GM08714 (cell line): ENCODE data around the gene JARID2.

Experiments
- H3K4me3 ChIP-seq: fragments of 200-500 bp; sonication (Bioruptor generic); 2 replicates; pipeline ENCODE4 v1.5.1; 2014; ENCODE audit warnings: mild to moderate bottlenecking, low read length, inconsistent platforms
- ZNF274 ChIP-seq: IDR thresholded peaks from 2 replicates; pipeline ENCODE4 v1.6.1; 2012; ENCODE audit warnings: mild to moderate bottlenecking, low read depth, low read length

JARID2 gene

DNA sequence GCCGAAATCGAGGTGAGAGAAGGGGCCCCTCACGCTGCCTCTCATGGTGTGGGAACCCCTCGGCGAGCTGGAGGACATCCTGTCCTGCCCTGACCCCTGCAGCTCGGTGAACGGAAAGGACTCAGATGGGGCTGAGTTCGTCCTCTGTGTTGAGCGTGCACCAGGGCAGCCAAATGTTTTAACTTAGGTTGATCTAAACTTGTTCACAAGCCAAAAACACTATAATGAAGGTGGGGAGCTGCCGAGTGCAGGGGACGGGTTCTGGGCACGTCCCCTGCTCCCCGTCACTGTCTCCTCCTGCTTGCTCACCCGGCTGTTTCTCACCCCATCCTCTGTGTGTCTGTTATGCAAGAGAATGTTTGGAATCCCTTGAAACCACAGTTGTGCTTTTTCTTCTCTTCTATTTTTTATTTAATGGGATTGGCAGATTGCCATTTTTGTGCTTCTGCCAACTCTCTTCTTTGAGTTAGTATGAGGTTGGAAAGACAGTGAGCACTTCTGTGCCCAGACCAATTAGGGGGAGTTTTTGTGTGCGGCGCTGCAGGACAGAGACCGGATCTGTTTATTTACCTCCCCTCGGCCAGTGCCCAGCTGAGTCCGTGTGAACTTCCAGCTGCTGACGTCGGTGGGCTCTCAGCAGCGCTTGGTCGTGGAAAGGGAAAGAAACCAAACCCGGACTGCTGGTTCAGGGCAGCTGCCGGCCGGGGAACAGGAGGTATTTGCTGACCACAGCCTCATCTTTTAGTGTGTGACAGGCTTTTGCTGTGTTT lies 258.9 kb downstream of the JARID2 start:
- TF ChIP-seq ZNF274: no peak
- no peak overlapping the region for H3K4me3 ChIP-seq

DNA sequence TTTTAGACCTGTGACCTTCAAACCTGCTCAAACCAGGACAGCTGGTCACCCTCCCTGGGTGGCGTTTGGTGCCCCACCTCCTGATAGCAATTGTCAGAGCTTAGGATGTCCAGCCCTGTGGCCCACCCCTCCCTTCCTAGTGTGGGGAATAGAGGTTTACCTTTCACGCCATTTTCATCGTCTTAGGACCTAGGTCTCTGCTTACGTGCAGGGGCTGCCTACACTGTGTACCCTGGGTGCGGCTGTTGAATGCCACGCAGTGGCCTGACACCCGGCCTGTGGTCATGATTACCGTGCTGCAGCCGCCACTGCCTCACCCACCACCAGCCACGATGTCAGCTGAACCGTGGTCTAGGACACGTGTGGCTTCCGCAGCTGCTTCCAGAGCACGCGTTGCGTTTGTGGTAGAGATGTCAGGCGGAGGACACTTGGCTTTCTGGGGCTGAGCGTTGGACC lies 259.6 kb downstream of the JARID2 start:
- TF ChIP-seq ZNF274: no peak
- H3K4me3 ChIP-seq: no peak overlapping the region

DNA sequence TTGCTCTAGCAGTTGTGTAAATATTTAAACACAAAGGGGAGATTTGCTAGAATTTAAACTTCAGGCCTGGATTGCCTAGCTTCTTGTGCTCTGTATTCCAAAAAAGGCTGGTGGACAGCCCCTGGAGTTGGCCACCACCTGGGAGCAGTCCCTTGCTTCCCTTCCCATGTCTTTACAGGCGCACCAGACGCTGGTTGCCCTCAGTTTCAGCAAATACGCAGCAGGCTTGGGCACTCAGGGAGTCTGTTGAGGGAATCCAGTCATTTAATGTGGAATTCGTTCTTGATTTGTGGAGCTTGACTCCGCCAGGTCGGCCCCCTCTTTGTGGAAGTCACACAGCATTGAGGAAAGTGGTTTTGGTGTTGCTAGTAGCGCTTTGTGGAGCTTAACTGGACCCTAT lies 260.2 kb downstream of the JARID2 start:
- no peak overlapping the region for H3K4me3 ChIP-seq
- TF ChIP-seq ZNF274: no peak

- no peak overlapping the region for H3K4me3 ChIP-seq
- no peak for TF ChIP-seq ZNF274
Observed at GRCh38 chr6:15507221-15507620, 261.4 kb downstream of the JARID2 start.

GRCh38 chr6:15507746-15508145 lies 261.9 kb downstream of the JARID2 start:
- TF ChIP-seq ZNF274: no peak
- no peak overlapping the region for H3K4me3 ChIP-seq

DNA sequence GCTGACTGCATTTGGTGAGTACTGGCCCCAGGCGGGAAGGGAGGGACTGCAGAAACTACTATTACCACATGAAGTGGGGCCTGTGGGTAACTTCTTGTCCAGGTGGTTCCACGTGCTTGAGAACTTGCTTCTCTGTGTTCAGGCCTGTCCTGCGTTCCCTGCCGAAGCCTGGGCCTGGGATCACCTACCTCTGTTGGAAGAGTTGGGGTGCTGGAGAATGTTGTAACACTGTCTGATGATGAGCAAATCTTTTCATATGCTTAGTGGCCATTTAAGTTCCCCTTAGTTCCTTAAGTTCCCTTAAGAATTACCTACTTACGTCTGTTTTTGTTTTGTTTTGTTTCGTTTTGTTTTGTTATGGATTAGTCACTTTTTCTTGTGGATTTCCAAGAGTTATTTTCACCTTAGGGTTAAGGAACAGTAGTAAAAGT lies 262.6 kb downstream of the JARID2 start:
- no peak for TF ChIP-seq ZNF274
- H3K4me3 ChIP-seq: no peak overlapping the region

GRCh38 chr6:15508931-15509330 lies 263.1 kb downstream of the JARID2 start:
- no peak overlapping the region for H3K4me3 ChIP-seq
- no peak for TF ChIP-seq ZNF274

GRCh38 chr6:15509335-15509933 lies 263.6 kb downstream of the JARID2 start:
- H3K4me3 ChIP-seq: no peak overlapping the region
- no peak for TF ChIP-seq ZNF274

- no peak for TF ChIP-seq ZNF274
- no peak overlapping the region for H3K4me3 ChIP-seq
Observed at GRCh38 chr6:15510121-15510520, 264.3 kb downstream of the JARID2 start.

DNA sequence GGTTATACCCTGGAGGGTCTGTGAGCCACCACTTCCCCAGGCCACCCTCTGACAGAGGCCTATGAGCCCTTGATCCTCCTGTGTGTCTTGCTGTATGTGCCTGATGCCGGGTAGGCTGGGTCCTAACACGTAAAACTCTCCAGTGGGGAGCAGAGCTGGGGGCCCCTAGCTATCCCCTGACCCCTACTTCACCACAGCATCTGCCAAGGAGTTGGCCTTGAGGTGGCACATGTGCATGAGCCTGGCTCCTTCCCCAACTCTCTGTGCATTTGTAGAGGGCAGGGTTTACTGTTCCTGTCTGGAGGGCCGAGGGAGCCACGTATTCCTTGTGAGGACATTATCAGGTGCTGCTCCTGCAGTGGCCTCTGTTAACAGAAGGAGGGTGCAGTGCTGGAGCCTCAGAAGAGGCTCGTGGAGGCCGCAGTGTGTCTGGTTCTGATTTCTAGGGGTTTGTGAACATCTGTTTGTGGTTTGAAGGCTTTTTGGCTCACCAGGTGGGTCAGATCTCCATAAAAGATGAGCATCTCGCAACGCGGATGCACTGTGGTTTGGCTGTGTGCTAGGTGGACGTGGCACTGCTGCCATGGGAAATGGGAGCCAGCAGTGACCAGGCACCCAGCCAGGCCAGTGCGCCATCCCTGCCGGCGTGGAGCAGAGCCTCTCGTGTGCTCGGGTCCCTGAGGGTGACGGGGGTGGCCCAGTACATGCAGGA lies 264.8 kb downstream of the JARID2 start:
- no peak for TF ChIP-seq ZNF274
- H3K4me3 ChIP-seq: no peak overlapping the region

DNA sequence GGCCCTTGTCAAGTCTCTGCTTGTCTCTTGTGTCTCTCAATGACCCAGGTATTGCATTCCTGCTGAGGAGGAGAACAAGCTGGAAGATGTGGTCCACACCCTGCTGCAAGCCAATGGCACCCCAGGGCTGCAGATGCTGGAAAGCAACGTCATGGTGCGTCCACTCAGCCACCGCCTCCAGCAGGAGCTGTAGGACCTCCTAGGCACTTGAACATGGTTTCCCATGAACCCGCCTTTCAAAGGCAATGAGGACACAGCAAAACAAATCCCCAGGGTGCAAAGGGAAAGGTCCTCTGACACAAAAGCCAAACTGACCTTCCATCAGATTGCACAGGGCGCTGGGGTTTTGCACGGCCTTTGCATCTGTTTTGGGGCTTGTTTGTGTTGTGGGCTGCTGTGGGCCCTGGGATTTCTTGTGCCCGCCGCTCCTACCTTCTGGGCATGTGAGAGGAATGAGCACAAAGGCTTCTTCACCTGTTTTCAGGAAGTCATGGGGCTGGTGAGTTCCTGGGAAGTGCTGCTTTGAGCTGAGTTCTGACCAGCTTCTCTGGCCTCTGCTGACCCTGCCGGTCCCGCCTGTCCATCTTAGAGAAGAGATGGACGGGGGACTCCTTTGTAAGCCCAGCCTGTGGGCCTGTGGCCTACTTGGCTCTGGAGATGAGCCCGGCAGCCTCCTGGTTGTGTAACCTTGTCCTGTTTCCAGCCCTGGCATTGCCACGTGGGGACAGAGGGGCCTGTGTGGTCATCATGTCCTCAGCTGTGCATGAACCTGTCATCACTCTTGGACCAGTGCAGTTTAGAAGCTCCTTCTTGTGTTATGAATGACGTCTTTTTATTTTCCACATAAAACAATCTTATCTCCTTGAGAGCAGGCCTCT lies 265.6 kb downstream of the JARID2 start:
- no peak for TF ChIP-seq ZNF274
- no peak overlapping the region for H3K4me3 ChIP-seq

GRCh38 chr6:15512126-15512525 lies 266.3 kb downstream of the JARID2 start:
- no peak overlapping the region for H3K4me3 ChIP-seq
- no peak for TF ChIP-seq ZNF274

DNA sequence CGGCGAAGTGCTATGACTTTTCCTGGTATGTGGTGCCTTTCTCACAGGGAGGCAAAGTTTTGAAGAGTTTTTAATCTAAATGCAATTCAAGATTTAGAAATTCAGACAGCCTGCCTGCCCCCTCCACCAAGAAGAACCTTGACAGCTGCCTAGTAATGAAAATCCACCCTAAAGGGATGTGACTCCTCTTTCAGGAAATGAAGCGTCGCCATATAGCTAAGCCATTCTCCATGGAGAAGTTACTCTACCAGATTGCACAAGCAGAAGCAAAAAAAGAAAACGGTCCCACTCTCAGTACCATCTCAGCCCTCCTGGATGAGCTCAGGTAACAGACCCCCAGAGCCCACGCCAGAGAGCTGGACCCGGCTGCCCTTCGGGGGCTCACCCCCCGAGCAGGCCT lies 266.9 kb downstream of the JARID2 start:
- no peak overlapping the region for H3K4me3 ChIP-seq
- TF ChIP-seq ZNF274: no peak
